ENCODE measurements around the gene CADPS2.
A peak's percentile ranks its signal among the peaks of the same experiment; 100 is the strongest.

Gene CADPS2

DNA sequence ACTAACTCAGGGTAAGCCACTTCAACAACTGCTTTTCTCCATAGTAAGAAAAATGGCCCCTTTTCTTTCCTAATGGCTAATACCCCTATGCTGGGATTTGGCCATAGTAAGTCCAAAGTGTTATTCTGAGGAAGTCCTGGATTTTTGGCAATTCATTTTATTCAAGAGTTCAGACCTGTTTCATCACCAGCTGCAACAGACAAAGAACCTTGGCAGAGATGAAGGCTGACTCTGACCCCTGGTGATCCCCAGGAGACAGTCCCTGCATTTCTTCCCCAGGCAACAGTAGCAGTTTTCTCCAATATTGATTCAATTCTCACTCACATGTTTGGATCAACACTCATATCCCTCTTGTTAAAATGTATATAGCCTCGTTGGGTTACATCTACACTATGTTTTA is 332.5 kb downstream of the CADPS2 start:
- TF ChIP-seq CTCF (IDR thresholded peaks at IDR 0.05) = no peak

DNA sequence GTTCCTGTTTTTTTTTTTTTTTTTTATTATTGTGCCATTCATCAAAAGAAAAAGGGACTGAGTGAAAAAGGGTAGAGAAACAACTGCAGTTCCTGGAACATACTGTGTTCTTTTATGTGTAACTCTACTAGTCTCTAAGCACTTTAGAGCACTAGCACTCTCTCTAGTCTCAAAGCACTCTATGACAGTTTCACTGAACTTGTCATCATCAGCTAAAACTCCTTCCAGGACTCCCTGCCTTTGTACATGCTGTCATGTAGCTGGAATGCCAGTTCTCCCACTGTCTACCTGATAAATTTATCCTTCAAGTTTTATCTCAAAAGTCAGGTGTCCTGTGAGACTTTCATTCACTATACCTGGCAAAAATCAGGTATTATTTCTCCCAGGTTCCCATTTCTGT is 333.5 kb downstream of the CADPS2 start:
- TF ChIP-seq CTCF (IDR thresholded peaks at IDR 0.05) = no peak

DNA sequence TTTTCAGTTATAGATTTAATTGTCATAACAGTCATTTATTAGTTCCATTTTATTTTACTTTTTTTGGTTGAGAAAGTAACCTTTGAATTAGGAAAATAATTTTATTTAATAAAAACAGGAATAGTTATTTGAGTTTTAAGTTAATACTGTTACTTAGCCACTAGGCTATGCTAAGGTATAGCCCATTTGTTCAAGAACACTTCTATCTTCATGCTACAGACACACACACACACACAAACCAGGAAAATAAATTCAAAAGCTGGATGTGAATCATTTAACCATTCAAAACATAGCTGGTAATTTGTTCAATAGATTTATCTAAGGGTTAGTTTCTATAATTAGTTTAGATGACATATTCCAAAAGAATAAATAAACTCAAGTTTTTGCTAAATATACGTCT is 335.7 kb downstream of the CADPS2 start:
- peak; percentile 55 for TF ChIP-seq CTCF (IDR thresholded peaks at IDR 0.05)

DNA sequence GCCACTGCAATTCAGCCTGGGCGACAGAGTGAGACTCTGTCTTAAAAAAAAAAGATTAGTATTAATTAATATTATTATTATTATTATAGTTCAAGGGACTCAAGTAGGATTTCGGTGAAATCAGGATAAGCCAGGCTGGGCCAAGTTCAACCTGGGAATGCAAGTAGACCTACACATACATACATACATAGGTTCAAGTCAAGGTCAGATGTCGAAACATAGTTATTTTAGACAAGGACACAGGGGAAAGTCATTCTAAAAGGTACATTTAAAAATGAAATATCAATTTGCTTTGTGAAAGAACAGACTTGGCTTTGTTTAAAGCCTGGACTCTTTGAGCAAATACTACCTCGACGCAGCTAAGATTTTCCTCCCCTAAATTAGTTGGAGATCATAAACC is 336.7 kb downstream of the CADPS2 start:
- no peak for TF ChIP-seq CTCF (IDR thresholded peaks at IDR 0.05)

GRCh38 chr7:122546496-122546895 is 339.8 kb downstream of the CADPS2 start:
- no peak for TF ChIP-seq CTCF (IDR thresholded peaks at IDR 0.05)

GRCh38 chr7:122544463-122544862 is 341.8 kb downstream of the CADPS2 start:
- TF ChIP-seq CTCF (IDR thresholded peaks at IDR 0.05) = no peak

DNA sequence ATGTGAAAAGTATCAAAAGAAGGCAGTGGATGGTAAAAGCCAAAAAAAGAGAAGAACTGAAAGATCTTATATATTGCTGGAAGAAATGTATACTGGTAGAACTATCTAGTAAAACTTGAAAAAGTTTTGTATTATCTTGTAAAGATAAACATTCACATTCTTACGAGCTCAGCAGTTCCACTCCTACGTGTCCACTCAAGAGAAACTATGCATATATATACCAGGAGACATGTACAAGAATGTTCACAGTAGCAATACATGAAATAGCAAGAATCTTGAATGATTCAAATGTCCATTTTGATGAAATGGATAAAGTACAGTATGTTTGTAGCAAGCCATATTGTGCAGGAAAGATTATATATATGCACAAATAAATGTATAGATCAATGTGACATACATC is 342.4 kb downstream of the CADPS2 start:
- TF ChIP-seq CTCF (IDR thresholded peaks at IDR 0.05) = no peak

- no peak for TF ChIP-seq CTCF (IDR thresholded peaks at IDR 0.05)
Observed at GRCh38 chr7:122543166-122543565, 343.1 kb downstream of the CADPS2 start.
